Stimulated activated naive CD8-positive, alpha-beta T cell treated with anti-CD3 and anti-CD28 coated beads, Interleukin-15, Interleukin-2, amounts not matched to agents 100 ng/mL and 50 ng/mL, for 24 hours (primary cell): ENCODE measurements around the gene SCUBE1.
A peak's percentile ranks its signal among the peaks of the same experiment; 100 is the strongest.

Source experiments
- H3K27ac Mint-ChIP-seq: one replicate; pipeline ENCODE4 v1.8.0; 2021; ENCODE audit warnings: mild to moderate bottlenecking, mixed read lengths
- H3K27me3 Mint-ChIP-seq: one replicate; pipeline ENCODE4 v1.8.0; 2021; ENCODE audit warnings: mixed read lengths
- H3K36me3 Mint-ChIP-seq: one replicate; pipeline ENCODE4 v1.8.0; 2021; ENCODE audit warnings: low read depth, mixed read lengths
- H3K4me1 Mint-ChIP-seq: one replicate; pipeline ENCODE4 v1.8.0; 2021; ENCODE audit warnings: low read depth, mixed read lengths
- H3K4me3 Mint-ChIP-seq: one replicate; pipeline ENCODE4 v1.8.0; 2021; ENCODE audit warnings: mild to moderate bottlenecking, mixed read lengths
- H3K9me3 Mint-ChIP-seq: one replicate; pipeline ENCODE4 v1.8.0; 2021; ENCODE audit warnings: mixed read lengths

Gene SCUBE1

GRCh38 chr22:43159484-43160178, 183.5 kb downstream of the SCUBE1 start:
- Mint-ChIP-seq H3K9me3 (no peaks in the 10 kb centered on the region), H3K27ac (no peak overlapping the region), H3K4me1 (peaks cover 4% of the 10 kb centered on the region), H3K36me3 (peaks cover 7% of the 10 kb centered on the region), H3K27me3 (no peaks in the 10 kb centered on the region), H3K4me3 (no peak overlapping the region)

GRCh38 chr22:43158778-43159483, 184.2 kb downstream of the SCUBE1 start:
- H3K27ac Mint-ChIP-seq, result no peak overlapping the region
- peaks cover 7% of the 10 kb centered on the region for H3K36me3 Mint-ChIP-seq
- H3K27me3 Mint-ChIP-seq, result no peaks in the 10 kb centered on the region
- H3K9me3 Mint-ChIP-seq, result no peaks in the 10 kb centered on the region
- no peak overlapping the region for H3K4me3 Mint-ChIP-seq
- H3K4me1 Mint-ChIP-seq, result peaks cover 7% of the 10 kb centered on the region

GRCh38 chr22:43157874-43158546, 185.2 kb downstream of the SCUBE1 start:
- Mint-ChIP-seq H3K36me3 (peaks cover 7% of the 10 kb centered on the region), H3K27me3 (no peaks in the 10 kb centered on the region), H3K4me1 (peaks cover 8% of the 10 kb centered on the region), H3K4me3 (no peak overlapping the region), H3K9me3 (no peaks in the 10 kb centered on the region), H3K27ac (no peak overlapping the region)

GRCh38 chr22:43156413-43156812, 186.8 kb downstream of the SCUBE1 start:
- no peaks in the 10 kb centered on the region for H3K27me3 Mint-ChIP-seq
- no peak overlapping the region for H3K27ac Mint-ChIP-seq
- H3K4me1 Mint-ChIP-seq, result peaks cover 14% of the 10 kb centered on the region
- H3K9me3 Mint-ChIP-seq, result no peaks in the 10 kb centered on the region
- no peak overlapping the region for H3K4me3 Mint-ChIP-seq
- peaks cover 7% of the 10 kb centered on the region for H3K36me3 Mint-ChIP-seq

GRCh38 chr22:43155789-43156188, 187.4 kb downstream of the SCUBE1 start:
- no peaks in the 10 kb centered on the region for H3K9me3 Mint-ChIP-seq
- H3K4me3 Mint-ChIP-seq, result no peak overlapping the region
- no peak overlapping the region for H3K27ac Mint-ChIP-seq
- peaks cover 18% of the 10 kb centered on the region for H3K4me1 Mint-ChIP-seq
- peaks cover 7% of the 10 kb centered on the region for H3K36me3 Mint-ChIP-seq
- H3K27me3 Mint-ChIP-seq, result no peaks in the 10 kb centered on the region

GRCh38 chr22:43154887-43155536, 188.2 kb downstream of the SCUBE1 start:
- no peak overlapping the region for H3K27ac Mint-ChIP-seq
- peaks cover 4% of the 10 kb centered on the region for H3K36me3 Mint-ChIP-seq
- H3K9me3 Mint-ChIP-seq, result no peaks in the 10 kb centered on the region
- no peak overlapping the region for H3K4me3 Mint-ChIP-seq
- H3K4me1 Mint-ChIP-seq, result peaks cover 19% of the 10 kb centered on the region
- no peaks in the 10 kb centered on the region for H3K27me3 Mint-ChIP-seq

GRCh38 chr22:43153899-43154298, 189.3 kb downstream of the SCUBE1 start:
- Mint-ChIP-seq H3K9me3 (no peaks in the 10 kb centered on the region), H3K27me3 (no peaks in the 10 kb centered on the region), H3K4me1 (peaks cover 20% of the 10 kb centered on the region), H3K4me3 (no peak overlapping the region), H3K36me3 (peaks cover 4% of the 10 kb centered on the region), H3K27ac (no peak overlapping the region)

- peak overlapping the region; percentile 87 for H3K27ac Mint-ChIP-seq
These were observed 190.7 kb downstream of the SCUBE1 start for GRCh38 chr22:43152357-43153071.

GRCh38 chr22:43152003-43152356, 191.2 kb downstream of the SCUBE1 start:
- Mint-ChIP-seq H3K4me3 (peak overlapping the region; percentile 86), H3K27ac (peak overlapping the region; percentile 65), H3K9me3 (no peaks in the 10 kb centered on the region)

More at GRCh38 chr22:43152357-43153071, 190.7 kb downstream of the SCUBE1 start:
- H3K4me1 Mint-ChIP-seq, result peaks cover 31% of the 10 kb centered on the region
- no peaks in the 10 kb centered on the region for H3K36me3 Mint-ChIP-seq
- H3K4me3 Mint-ChIP-seq, result peak overlapping the region; percentile 86
- H3K27me3 Mint-ChIP-seq, result no peaks in the 10 kb centered on the region
- no peaks in the 10 kb centered on the region for H3K9me3 Mint-ChIP-seq

GRCh38 chr22:43151251-43152002, 191.7 kb downstream of the SCUBE1 start, which contains the start of gene TSPO:
Gene TSPO (plus strand): TSS chr22:43151559. CDS start chr22:43159239, 7,680 bp downstream.
- H3K4me3 Mint-ChIP-seq, result peak within 1 kb of the TSS; percentile 86
- no peaks in the 10 kb centered on the region for H3K27me3 Mint-ChIP-seq
- H3K9me3 Mint-ChIP-seq, result no peaks in the 10 kb centered on the region
- peaks cover 37% of the 10 kb centered on the region for H3K4me1 Mint-ChIP-seq
- no peaks in the 10 kb centered on the region for H3K36me3 Mint-ChIP-seq
- H3K27ac Mint-ChIP-seq, result peak within 1 kb of the TSS; percentile 87

More at GRCh38 chr22:43152003-43152356, 191.2 kb downstream of the SCUBE1 start:
- no peaks in the 10 kb centered on the region for H3K27me3 Mint-ChIP-seq
- H3K4me1 Mint-ChIP-seq, result peaks cover 36% of the 10 kb centered on the region
- H3K36me3 Mint-ChIP-seq, result no peaks in the 10 kb centered on the region

- Mint-ChIP-seq H3K9me3 (no peaks in the 10 kb centered on the region), H3K4me3 (peak overlapping the region; percentile 85), H3K4me1 (peaks cover 33% of the 10 kb centered on the region), H3K36me3 (no peaks in the 10 kb centered on the region), H3K27ac (peak overlapping the region; percentile 87), H3K27me3 (no peaks in the 10 kb centered on the region)
These were observed 192.4 kb downstream of the SCUBE1 start for GRCh38 chr22:43150731-43151206.

GRCh38 chr22:43148581-43148980, 194.6 kb downstream of the SCUBE1 start:
- H3K9me3 Mint-ChIP-seq, result no peaks in the 10 kb centered on the region
- peaks cover 35% of the 10 kb centered on the region for H3K4me1 Mint-ChIP-seq
- H3K36me3 Mint-ChIP-seq, result no peaks in the 10 kb centered on the region
- no peak overlapping the region for H3K27ac Mint-ChIP-seq
- no peak overlapping the region for H3K4me3 Mint-ChIP-seq
- H3K27me3 Mint-ChIP-seq, result no peaks in the 10 kb centered on the region

GRCh38 chr22:43147821-43148220, 195.4 kb downstream of the SCUBE1 start:
- Mint-ChIP-seq H3K27me3 (no peaks in the 10 kb centered on the region), H3K27ac (peak overlapping the region; percentile 67), H3K36me3 (no peaks in the 10 kb centered on the region), H3K9me3 (no peaks in the 10 kb centered on the region), H3K4me1 (peaks cover 35% of the 10 kb centered on the region), H3K4me3 (no peak overlapping the region)
